Uterus (tissue), 2 donors: ENCODE results near the gene ANXA7.

ENCODE experiments used
- POLR2A ChIP-seq, 2 donors: fragments of 450-650 bp; IDR thresholded peaks; one replicate each; pipeline ENCODE4 v1.6.1; 2016; ENCODE audit warnings: antibody characterized with exemption in 2 of 2, mild to moderate bottlenecking in 1 of 2, moderate library complexity in 1 of 2
- TF ChIP-seq, protein P1 (sequence below), 4 experiments: fragments of 200-600 bp in 2 of 4; fragments of 450-650 bp in 2 of 4; sonication (generic) in 2 of 4; IDR thresholded peaks; one replicate each; pipeline ENCODE4 v1.5.1; 2016 to 2019; ENCODE audit warnings: antibody characterized with exemption in 4 of 4, mild to moderate bottlenecking in 2 of 4, moderate library complexity in 1 of 4

DNA sequence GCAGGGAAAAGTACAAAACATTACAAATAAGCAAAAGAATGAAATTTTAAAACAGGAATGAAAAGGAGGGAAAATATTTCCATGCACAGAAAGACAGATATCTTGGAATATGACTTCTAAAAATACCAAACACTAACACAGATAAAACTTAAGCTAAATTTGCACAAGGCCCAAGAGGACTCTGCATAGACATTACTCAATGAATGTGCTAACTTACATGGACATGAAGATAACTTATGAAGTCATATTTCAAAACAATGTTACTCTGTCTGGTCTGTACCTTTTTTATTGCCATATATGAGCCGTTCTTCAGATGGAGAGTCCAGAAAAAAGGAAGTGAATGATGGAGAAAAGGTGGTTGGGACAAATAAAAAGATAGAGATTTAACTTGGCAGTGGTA, 34.5 kb upstream of the ANXA7 start:
- TF ChIP-seq POLR2A (IDR thresholded peaks at IDR 0.05): no peak
- TF ChIP-seq, protein P1, sequence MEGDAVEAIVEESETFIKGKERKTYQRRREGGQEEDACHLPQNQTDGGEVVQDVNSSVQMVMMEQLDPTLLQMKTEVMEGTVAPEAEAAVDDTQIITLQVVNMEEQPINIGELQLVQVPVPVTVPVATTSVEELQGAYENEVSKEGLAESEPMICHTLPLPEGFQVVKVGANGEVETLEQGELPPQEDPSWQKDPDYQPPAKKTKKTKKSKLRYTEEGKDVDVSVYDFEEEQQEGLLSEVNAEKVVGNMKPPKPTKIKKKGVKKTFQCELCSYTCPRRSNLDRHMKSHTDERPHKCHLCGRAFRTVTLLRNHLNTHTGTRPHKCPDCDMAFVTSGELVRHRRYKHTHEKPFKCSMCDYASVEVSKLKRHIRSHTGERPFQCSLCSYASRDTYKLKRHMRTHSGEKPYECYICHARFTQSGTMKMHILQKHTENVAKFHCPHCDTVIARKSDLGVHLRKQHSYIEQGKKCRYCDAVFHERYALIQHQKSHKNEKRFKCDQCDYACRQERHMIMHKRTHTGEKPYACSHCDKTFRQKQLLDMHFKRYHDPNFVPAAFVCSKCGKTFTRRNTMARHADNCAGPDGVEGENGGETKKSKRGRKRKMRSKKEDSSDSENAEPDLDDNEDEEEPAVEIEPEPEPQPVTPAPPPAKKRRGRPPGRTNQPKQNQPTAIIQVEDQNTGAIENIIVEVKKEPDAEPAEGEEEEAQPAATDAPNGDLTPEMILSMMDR (IDR thresholded peaks at IDR 0.05): no peak
